ENCODE data around the gene TLR10.

TLR10 gene

GRCh38 chr4:38735870-38736269, 46.9 kb downstream of the TLR10 start:
- no peak overlapping the region for H3K27ac Mint-ChIP-seq
- H3K4me3 Mint-ChIP-seq, result no peak overlapping the region
- no peak for TF ChIP-seq CTCF (IDR thresholded peaks at IDR 0.05; ENCODE audit: unreplicated experiment in 3 of 3)
- H3K4me1 Mint-ChIP-seq, result peaks cover 7% of the 10 kb centered on the region
- peaks cover 7% of the 10 kb centered on the region for H3K9me3 Mint-ChIP-seq
- H3K27me3 Mint-ChIP-seq (ENCODE audit: low read depth), result peaks cover 4% of the 10 kb centered on the region
- peaks cover 12% of the 10 kb centered on the region for H3K36me3 Mint-ChIP-seq (ENCODE audit: low read depth)

- peaks cover 7% of the 10 kb centered on the region for H3K9me3 Mint-ChIP-seq
- no peak for TF ChIP-seq CTCF (IDR thresholded peaks at IDR 0.05; ENCODE audit: unreplicated experiment in 3 of 3)
Observed at GRCh38 chr4:38734911-38735310, 47.9 kb downstream of the TLR10 start.

GRCh38 chr4:38734446-38734845, 48.3 kb downstream of the TLR10 start:
- H3K27me3 Mint-ChIP-seq (ENCODE audit: low read depth), result peaks cover 4% of the 10 kb centered on the region
- H3K36me3 Mint-ChIP-seq (ENCODE audit: low read depth), result peaks cover 12% of the 10 kb centered on the region
- no peak overlapping the region for H3K4me3 Mint-ChIP-seq
- peaks cover 10% of the 10 kb centered on the region for H3K4me1 Mint-ChIP-seq
- no peak overlapping the region for H3K27ac Mint-ChIP-seq
- peaks cover 7% of the 10 kb centered on the region for H3K9me3 Mint-ChIP-seq
- TF ChIP-seq CTCF (IDR thresholded peaks at IDR 0.05; ENCODE audit: unreplicated experiment in 3 of 3), result no peak

More at GRCh38 chr4:38734911-38735310, 47.9 kb downstream of the TLR10 start:
- no peak overlapping the region for H3K27ac Mint-ChIP-seq
- H3K27me3 Mint-ChIP-seq (ENCODE audit: low read depth), result peaks cover 4% of the 10 kb centered on the region
- peaks cover 12% of the 10 kb centered on the region for H3K36me3 Mint-ChIP-seq (ENCODE audit: low read depth)
- H3K4me1 Mint-ChIP-seq, result peaks cover 10% of the 10 kb centered on the region
- no peak overlapping the region for H3K4me3 Mint-ChIP-seq

GRCh38 chr4:38733663-38734062, 49.1 kb downstream of the TLR10 start:
- H3K27me3 Mint-ChIP-seq (ENCODE audit: low read depth), result peaks cover 4% of the 10 kb centered on the region
- H3K9me3 Mint-ChIP-seq, result peaks cover 7% of the 10 kb centered on the region
- peaks cover 7% of the 10 kb centered on the region for H3K4me1 Mint-ChIP-seq
- H3K36me3 Mint-ChIP-seq (ENCODE audit: low read depth), result peaks cover 12% of the 10 kb centered on the region
- no peak overlapping the region for H3K4me3 Mint-ChIP-seq
- no peak for TF ChIP-seq CTCF (IDR thresholded peaks at IDR 0.05; ENCODE audit: unreplicated experiment in 3 of 3)
- H3K27ac Mint-ChIP-seq, result no peak overlapping the region

- peaks cover 6% of the 10 kb centered on the region for H3K4me1 Mint-ChIP-seq
- H3K27ac Mint-ChIP-seq, result no peak overlapping the region
- H3K27me3 Mint-ChIP-seq (ENCODE audit: low read depth), result peaks cover 4% of the 10 kb centered on the region
- TF ChIP-seq CTCF (IDR thresholded peaks at IDR 0.05; ENCODE audit: unreplicated experiment in 3 of 3), result peak; percentile 89 to 92 (median 92)
- peaks cover 7% of the 10 kb centered on the region for H3K9me3 Mint-ChIP-seq
- no peak overlapping the region for H3K4me3 Mint-ChIP-seq
- H3K36me3 Mint-ChIP-seq (ENCODE audit: low read depth), result peaks cover 12% of the 10 kb centered on the region
Observed at GRCh38 chr4:38730830-38731646, 51.8 kb downstream of the TLR10 start.

- H3K27me3 Mint-ChIP-seq (ENCODE audit: low read depth), result peaks cover 4% of the 10 kb centered on the region
- H3K4me1 Mint-ChIP-seq, result peaks cover 6% of the 10 kb centered on the region
- TF ChIP-seq CTCF (IDR thresholded peaks at IDR 0.05; ENCODE audit: unreplicated experiment in 3 of 3), result no peak
- H3K9me3 Mint-ChIP-seq, result peaks cover 7% of the 10 kb centered on the region
- peaks cover 12% of the 10 kb centered on the region for H3K36me3 Mint-ChIP-seq (ENCODE audit: low read depth)
- H3K4me3 Mint-ChIP-seq, result no peak overlapping the region
- no peak overlapping the region for H3K27ac Mint-ChIP-seq
Observed at GRCh38 chr4:38730493-38730829, 52.3 kb downstream of the TLR10 start.
